Measurements from ENCODE around the gene RUFY1. TPM values are rescaled to one million over a fixed set of nuclear protein-coding genes. Genes with fewer than 3 reads are reported as not detected.
"Not testable (repeated sequence)": the region's sequence is repeated elsewhere in the genome, so short reads cannot be mapped to it uniquely, and the experiment has no call there.

RUFY1 gene
- polyA plus RNA-seq, 3 donors: 19.5 to 37.0 (median 25.5) TPM

DNA sequence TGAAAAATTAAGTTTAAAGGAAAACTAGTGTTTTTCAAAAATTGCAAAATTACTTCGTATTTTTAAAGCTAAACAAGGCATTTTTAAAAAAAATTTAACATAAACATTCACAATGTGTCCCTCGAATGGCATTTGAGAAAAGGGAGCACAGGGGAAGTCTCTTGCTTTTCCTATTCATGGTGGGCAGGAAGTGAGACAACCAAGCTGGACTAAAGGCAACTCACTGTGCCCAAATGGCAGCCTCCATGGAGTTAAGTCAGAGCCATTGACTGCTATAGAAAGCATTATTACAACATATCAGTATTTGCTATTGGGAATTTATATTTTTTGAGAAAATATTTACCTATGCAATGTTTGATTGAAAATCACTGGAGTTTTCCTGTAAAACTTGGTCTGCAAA is 64.8 kb downstream of the RUFY1 start:
- 44 to 63% (median 44%) methylated on average over 2 of the region's 2 CpGs for WGBS, 3 donors
- H3K27ac ChIP-seq (ENCODE audit: low read depth, low read length): no peak overlapping the region

DNA sequence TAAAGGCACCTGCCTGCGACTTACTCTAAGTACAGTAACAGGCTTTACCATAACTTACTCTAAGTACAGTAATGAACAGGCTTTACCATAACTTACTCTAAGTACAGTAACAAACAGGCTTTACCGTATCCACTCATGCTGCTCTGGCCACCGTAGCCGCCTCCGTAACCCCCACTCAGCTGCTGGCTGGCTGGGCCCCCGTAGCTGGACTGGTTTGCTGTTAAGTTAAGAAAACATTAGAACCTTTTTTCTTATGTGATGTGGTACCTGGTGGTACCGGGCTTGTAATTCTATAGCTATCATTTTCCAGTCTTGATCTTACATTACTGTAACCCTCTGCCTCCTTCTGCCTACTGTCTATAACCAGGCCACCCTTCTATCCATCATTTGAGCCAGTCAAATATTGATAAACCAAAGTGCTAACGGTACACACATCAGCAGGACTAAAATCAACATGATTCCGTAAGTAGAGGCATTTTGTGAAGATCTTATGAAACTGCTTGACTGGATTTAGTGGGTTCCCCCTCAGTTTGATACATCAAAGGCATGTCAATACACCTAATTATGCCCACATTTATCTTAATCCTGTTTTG is 65.7 kb downstream of the RUFY1 start:
- 76 to 83% (median 81%) methylated on average over 9 of the region's 9 CpGs for WGBS, 3 donors
- H3K27ac ChIP-seq (ENCODE audit: low read depth, low read length): no peak overlapping the region

DNA sequence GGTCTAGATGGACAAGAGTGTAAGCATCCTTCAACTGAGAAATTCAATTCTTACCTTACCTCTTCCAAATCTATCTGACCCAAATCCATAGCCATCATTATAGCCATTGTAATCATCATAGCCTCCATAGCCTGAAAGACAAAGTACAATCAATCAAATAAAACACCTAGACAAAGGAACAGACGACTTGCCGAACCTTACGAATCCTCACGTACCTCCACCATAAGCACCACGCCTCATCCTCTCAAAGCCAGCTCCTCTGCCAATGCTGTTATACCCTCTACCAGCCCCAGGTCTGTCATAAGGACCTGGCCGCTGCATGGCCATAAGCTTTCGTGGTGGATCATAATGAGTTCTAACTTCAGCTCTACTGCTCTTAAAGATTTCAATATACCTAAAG is 67.6 kb downstream of the RUFY1 start:
- no peak overlapping the region for H3K27ac ChIP-seq (ENCODE audit: low read depth, low read length)
- WGBS, 3 donors: 65 to 83% (median 72%) methylated on average over 7 of the region's 7 CpGs

DNA sequence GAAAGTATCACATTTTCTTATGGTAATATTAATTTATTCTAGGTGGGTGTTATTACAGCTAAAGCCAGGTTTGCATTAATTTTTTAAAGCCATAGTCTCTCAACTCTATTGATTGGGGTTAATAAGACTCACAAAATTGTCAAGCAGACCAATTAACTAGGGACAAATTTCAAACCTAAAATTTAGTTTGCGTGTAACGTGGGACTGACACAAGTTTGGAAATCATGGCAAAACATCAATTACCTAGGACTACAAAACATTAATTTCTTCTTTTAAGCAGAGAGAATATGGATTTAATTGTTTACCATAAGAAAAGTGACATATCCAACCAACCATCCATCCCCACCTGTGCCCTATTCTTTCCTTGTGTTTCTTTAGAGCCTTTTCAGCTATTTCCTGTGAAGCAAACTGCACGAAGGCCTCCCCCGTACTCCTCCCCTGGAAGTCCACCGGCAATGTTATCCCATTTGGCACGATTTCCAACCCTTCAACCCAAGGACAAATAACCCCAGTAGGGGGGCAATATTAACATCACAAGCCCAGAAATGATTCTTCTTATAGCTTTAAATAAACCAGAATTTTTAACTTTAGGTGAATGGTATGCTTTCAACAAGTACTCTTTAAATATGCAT is 68.7 kb downstream of the RUFY1 start:
- no peak overlapping the region for H3K27ac ChIP-seq (ENCODE audit: low read depth, low read length)
- WGBS, 3 donors: 10 to 22% (median 21%) methylated on average over 6 of the region's 6 CpGs

DNA sequence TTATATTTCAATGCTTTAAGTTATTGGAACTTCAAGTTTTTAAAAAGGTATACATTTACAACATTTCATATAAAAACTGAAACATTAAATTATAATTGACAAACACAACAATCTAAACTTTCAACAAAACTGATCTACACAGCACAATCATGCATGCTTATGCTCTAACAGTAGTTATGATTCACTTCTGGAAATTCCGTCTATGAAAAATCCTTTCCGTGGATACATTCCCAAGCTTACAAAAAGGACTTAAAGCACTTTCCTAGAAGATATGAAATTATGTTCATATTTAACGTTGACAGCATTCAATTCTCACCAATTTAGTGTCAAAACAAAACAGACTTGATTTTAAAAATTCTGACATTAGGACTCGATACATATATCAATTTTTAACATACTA is 69.4 kb downstream of the RUFY1 start:
- no peak overlapping the region for H3K27ac ChIP-seq (ENCODE audit: low read depth, low read length)
- WGBS, 3 donors: 6 to 19% (median 17%) methylated on average over 4 of the region's 4 CpGs

DNA sequence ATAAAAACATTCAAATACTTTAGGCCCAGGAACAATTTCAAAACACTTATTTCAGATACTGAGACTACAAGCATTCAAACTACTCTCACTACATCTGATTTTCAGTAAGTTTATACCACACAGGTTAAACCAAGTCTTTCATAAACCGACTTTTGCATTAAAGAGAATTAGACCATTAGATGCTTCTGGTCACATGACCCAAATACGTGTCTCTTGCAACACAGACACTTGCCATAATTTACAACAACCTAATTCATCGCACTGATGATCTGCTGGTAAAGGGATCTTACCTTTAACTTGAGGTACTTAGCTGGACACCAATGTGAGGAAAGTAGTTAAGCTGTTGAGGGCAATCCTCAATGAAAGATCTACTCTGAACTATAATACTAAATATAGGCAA is 69.9 kb downstream of the RUFY1 start:
- no peak overlapping the region for H3K27ac ChIP-seq (ENCODE audit: low read depth, low read length)
- WGBS, 3 donors: 1 to 5% (median 3%) methylated on average over 3 of the region's 3 CpGs

DNA sequence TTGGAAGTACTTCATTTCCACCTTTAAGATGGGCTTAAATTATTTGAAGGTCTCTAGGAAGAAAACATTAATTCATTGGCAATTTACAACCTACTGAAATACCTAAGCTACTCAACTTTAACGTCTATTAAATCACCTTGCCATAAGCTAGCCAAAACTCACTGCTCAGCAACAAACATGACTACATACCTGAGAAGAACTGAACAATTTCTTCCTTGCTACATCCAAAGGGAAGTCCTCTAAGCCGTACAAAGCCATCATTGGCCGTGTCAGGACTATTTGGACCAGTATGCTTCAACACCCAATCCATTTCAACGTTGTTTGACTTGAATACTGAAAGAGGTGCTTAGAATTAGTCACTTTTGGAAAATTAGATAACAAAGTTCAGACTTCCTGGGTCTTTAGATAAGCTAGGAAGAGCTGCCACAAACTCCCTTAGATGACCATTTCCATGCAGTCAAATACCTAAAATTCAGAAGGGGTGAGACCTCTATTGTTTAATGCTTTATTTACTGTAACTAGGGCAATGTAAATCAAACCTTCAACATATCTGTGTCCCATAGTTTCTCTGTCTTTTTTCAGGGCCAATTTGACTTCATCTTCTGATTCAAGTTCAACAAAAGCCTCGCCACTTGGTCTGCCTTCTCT is 70.5 kb downstream of the RUFY1 start:
- H3K27ac ChIP-seq (ENCODE audit: low read depth, low read length): no peak overlapping the region
- WGBS, 3 donors: 6 to 17% (median 11%) methylated on average over 5 of the region's 5 CpGs

DNA sequence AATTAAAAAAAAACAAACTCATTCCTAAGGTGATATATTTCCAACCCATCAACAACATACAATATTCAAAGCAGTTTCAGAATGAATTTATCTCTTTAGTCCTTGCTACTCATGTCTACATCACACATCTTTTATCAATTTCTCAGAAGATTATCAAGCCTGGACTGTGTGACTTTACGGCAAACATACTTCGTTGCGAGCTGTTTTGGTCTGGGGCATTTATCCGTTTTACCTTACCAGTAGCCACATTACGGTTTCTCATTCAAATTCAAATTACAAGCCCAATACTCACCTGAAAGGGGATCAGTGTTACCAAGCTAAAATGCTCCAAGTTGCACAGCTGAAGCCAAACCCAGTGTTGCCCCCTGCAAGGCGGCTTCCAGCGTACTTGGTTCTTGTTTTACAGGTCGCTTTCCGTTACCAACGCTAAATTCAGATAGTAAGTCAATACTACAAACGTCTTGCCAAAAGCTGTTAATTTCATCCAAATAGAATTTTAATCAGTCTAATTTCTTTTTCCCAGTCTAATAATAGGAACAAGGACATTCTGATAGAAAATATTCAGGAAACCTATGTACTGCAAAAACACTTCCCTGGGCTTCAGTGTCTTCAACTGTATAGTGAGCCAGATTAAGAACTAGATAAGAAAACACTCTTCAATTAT is 71.3 kb downstream of the RUFY1 start:
- WGBS, 3 donors: 5 to 12% (median 11%) methylated on average over 11 of the region's 11 CpGs
- H3K27ac ChIP-seq (ENCODE audit: low read depth, low read length): no peak overlapping the region

DNA sequence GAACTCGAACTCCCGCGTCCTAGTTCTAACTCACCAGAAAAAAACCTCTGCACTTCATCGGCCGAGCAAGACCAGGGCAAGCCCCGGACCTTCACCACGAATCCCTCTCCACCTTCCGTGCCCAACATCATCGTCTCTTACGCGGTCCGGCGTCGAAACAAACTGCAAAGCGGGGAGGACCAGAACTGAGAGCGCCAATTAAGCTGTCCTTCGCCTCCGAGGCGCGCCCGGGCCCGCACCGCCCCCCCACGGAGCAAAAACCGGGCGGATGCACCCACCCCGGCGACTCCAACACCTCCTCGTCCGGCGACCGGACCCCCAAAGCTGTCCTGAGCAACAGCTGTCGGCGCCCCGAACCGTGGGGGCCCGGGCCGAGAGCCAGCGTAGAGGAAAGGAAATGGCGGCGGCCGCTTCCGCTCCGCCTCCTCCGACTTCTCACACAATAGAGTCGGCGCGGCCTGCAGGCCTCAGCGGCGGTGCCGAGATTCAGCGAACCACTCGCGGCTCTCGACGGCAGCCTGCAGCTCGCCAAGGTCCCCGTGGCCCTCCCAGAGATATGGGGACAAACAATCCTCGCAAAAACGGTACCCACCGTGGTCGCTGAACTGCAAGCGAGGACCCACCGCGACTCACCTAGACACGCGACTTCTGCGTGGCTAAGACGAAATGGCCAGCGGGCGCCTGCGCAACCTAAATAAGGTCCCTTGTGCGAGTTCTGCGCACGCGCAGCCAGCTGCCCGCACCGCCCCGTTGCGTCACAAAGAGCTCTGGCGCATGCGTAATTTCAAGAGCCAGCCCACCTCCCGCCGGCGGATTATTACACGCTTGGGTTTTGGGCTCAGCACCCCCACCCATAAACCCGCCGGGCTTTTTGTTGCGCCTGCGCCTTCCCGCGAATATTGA is 72.9 kb downstream of the RUFY1 start, which contains the start of gene HNRNPH1:
Gene HNRNPH1 (minus strand): TSS at position 669 of the 903 bp plus-strand sequence. CDS start 538 bp downstream, at position 131.
- WGBS, 3 donors: 0 to 1% (median 1%) methylated on average over 89 to 92 of the region's 92 CpGs
- peak within 1 kb of the TSS; percentile 99 for H3K27ac ChIP-seq (ENCODE audit: low read depth, low read length)

DNA sequence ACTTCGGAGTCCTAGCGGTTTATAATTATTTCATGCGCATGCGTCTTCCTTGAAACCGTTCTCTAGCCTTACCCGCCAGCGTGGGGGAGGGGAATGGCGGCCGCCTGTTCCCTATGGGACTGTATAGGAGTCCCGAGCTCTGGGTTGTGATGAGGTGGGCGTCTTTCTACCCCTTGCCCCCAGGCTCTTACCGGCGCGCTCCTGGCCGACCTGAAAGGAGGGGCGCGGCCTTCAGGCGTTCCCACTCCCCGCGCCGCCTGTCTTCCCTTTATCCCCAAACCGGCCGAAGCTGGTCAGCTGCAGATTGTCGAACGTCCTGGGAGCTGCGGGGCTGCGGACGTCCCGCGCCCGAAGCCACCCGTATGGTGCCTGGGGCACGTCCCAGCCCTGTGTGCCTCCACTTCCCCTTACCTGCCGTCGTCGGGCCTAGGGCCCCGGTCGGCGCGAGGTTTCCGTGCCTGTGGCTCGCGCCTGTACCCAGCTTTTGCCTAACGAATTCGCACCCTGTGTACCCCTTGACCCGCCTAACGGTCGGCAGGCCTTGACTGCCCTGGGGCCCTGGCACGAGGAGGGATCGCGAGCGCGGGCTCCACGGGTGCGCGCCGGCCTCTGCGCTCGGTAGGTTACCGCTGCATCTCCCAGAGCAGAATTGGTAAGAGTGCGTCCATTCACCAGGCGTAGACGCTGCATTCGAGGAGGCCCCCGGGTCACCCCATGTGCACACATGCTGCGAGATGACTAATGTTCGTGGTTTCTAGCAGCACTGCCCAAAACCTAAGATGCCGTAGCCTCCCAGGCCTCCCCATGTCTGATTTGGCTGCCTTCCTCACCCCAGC is 73.8 kb downstream of the RUFY1 start:
- 9 to 12% (median 10%) methylated on average over 68 of the region's 68 CpGs for WGBS, 3 donors
- H3K27ac ChIP-seq (ENCODE audit: low read depth, low read length): peak overlapping the region; percentile 36

DNA sequence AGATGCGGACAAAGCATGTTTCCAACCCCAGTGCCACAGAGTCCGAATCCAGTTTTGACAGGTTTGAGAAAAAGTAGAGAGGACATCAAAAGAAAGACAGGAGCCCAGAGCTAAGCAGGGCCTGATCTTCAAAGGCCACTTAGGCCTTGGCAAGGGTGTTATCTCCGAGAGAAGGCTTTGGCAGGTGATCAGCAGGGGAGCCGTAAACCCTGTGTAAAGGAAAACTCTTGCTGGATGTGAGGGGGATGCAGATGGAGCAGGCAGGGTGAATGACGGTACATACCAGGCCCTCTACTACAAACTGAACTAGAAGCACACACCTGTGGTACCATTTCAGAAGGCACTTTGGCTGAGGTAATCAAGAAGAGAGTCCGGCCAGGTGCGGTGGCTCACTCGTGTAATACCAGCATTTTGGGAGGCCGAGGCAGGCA is 74.5 kb downstream of the RUFY1 start:
- 67 to 90% (median 88%) methylated on average over 9 of the region's 9 CpGs for WGBS, 3 donors
- H3K27ac ChIP-seq (ENCODE audit: low read depth, low read length): no peak overlapping the region

DNA sequence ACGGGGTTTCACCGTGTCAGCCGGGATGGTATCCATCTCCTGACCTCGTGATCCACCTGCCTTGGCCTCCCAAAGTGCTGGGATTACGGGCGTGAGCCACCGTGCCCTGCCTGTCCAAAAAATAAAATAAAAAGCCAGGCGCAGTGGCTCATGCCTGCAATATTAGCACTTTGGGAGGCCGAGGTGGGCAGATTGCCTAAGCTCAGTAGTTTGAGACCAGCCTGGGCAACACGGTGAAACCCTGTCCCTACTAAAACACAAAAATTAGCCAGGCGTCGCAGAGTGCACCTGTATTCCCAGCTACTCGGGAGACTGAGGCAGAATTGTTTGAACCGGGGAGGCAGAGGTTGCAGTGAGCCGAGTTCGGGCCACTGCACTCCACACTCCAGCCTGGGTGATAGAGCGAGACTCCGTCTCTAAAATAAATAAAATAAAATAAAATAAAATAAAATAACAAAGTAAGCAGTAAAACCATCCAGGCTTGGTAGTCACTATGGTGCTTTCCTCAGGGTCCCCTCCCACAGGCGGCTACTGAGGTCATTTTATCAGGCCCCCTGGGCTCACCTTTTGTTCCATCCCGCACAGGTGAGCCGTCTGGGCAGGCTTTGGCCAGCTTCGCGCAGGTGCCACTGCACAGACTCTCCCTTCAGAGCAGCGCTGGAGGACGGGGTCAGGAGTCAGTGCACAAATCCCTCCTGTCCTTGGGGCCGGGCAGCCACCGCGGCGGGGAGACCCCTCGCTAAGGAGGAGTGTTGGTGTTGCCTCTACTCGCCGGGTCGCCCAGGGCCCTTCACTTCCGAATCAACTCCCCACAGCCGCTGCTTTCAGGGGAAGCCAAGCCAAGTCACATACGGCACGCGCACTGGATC is 83.4 kb downstream of the RUFY1 start:
- WGBS, 3 donors: 62 to 75% (median 69%) methylated on average over 18 to 19 of the region's 38 CpGs
- H3K27ac ChIP-seq (ENCODE audit: low read depth, low read length): not testable (repeated sequence)

DNA sequence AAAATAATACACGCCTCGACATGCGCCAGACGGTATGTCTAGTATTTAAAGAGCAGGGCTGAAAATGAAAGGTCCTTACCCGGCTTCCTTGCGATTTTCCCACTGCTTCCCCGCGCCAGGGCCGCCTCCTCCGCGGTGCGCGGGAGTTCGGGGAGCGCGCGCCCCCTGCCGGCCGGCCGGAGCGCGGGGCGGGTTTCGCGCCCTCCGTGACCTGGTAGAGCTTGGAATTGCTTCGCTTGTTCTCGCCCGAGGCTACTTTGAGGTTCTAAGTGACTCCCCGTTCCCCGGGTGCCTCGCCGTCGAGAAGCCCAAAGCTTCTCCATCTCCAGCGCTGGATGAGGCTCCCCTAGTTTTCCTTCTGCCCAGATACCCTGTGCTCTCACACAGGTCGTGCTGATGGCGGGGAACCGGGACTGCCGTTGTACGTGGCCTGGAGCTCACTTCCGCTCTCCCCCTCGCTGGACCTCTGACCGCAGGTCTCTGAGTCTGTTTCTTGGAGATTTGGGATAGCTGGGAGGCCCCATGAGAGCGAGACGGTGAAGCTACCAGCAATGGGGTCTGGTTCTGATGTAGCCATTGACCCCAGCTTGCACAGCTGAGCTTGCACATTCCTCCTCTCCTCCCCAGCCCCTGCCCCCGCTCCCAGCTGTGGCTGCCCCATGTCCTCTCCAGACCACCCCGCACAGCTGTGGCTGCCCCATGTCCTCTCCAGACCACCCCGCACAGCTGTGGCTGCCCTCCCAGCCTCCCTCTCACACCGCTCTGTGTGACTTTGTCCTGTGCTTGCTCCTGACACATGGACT is 84.2 kb downstream of the RUFY1 start:
- 1 to 7% methylated on average over 9 of the region's 49 CpGs; no CpG with 5 or more reads in 1 of the 3 donors for WGBS, 3 donors
- H3K27ac ChIP-seq (ENCODE audit: low read depth, low read length): not testable (repeated sequence)

DNA sequence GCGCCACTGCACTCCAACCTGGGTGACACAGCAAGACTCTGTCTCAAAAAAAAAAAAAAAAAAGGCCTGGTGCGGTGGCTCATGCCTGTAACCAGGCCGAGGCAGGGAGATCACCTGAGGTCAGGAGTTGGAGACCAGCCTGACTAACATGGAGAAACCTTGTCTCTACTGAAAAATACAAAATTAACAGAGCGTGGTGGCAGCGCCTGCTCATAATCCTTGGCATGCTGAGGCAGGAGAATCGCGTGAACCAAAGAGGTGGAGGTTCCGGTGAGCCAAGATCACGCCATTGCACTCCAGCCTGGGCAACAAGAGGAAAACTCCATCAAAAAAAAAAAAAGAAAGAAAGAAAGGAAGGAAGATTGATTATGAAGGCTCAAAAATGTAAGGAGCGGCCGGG is 88.9 kb downstream of the RUFY1 start:
- WGBS, 3 donors: 96 to 98% (median 96%) methylated on average over 11 of the region's 11 CpGs
- H3K27ac ChIP-seq (ENCODE audit: low read depth, low read length): not testable (repeated sequence)

DNA sequence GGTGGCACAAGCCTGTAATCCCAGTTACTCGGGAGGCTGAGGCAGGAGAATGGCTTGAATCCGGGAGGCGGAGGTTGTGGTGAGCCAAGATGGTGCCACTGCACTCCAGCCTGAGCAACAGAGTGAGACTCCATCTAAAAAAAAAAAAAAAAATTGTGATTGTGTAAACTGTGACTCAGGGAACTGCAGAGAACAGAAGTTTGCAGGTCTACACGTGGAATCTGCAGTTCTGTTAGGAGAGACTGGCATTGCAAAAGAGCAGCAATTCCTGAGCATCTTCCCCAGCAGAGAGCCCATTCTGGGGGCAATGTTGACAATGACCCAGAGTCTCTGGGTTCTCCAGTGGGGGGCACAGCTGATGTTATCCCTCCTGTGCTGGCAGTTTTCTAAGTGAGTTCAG is 91.4 kb downstream of the RUFY1 start:
- 0% methylated on average over 1 of the region's 4 CpGs; no CpG with 5 or more reads in 2 of the 3 donors for WGBS, 3 donors
- not testable (repeated sequence) for H3K27ac ChIP-seq (ENCODE audit: low read depth, low read length)

DNA sequence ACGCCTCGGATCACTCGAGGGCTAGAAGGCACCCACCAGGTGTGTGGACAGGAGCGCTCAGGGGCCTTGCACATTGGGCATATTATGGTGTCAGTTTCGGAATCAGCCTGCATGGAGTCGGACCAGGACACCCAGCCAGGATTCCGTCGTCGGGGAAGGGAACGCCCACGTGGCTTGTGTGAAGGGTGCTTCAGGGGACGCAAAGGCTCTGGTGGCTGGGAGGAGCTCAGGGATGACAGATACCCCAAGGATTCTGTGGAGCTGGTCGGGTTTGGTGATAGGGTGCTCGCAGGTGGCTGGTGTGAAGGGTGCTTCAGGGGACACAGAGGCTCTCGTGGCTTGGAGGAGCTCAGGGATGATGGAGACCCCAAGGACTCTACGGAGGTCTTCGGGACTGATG is 92.3 kb downstream of the RUFY1 start:
- 85 to 87% (median 85%) methylated on average over 13 to 16 of the region's 17 CpGs for WGBS, 3 donors
- H3K27ac ChIP-seq (ENCODE audit: low read depth, low read length): not testable (repeated sequence)

Measured in adipose tissue (tissue), 3 donors.